Ascending aorta (tissue), 2 donors: ENCODE results near the gene ARRB1. TPM values are rescaled to one million over a fixed set of nuclear protein-coding genes. Genes with fewer than 3 reads are reported as not detected.

Source experiments
- DNase-seq, 2 donors: peaks; one replicate each; pipeline ENCODE4 v3.0.0-alpha.2; 2019; ENCODE audit warnings: low spot score in 2 of 2
- H3K27ac ChIP-seq, 2 donors: fragments of 200-600 bp; sonication (generic); one replicate each; pipeline ENCODE4 v1.5.1; 2016 to 2017; ENCODE audit warnings: mild to moderate bottlenecking in 1 of 2
- H3K27me3 ChIP-seq: fragments of 200-600 bp; sonication (generic); one replicate; pipeline ENCODE4 v1.5.1; 2017
- H3K36me3 ChIP-seq, 2 donors: fragments of 200-600 bp; sonication (generic); one replicate each; pipeline ENCODE4 v1.5.1; 2016
- H3K4me1 ChIP-seq, 2 donors: fragments of 200-600 bp; sonication (generic); one replicate each; pipeline ENCODE4 v1.5.1; 2016 to 2017; ENCODE audit warnings: mild to moderate bottlenecking in 1 of 2
- H3K4me3 ChIP-seq, 2 donors: fragments of 200-600 bp; sonication (generic); one replicate each; pipeline ENCODE4 v1.5.1; 2016 to 2017; ENCODE audit warnings: mild to moderate bottlenecking in 1 of 2
- H3K9me3 ChIP-seq, 2 donors: fragments of 200-600 bp; sonication (generic); one replicate each; pipeline ENCODE4 v1.5.1; 2016
- CTCF ChIP-seq, 3 experiments: fragments of 200-600 bp in 2 of 3; fragments of 450-650 bp in 1 of 3; sonication (generic) in 2 of 3; IDR thresholded peaks; one replicate each; pipeline ENCODE4 v1.5.1; 2016 to 2019; ENCODE audit warnings: antibody characterized with exemption in 3 of 3, mild to moderate bottlenecking in 1 of 3, moderate library complexity in 1 of 3
- intact Hi-C: fragments of 100-400 bp; cut with DNase I; formaldehyde crosslinking; loops from one replicate; pipeline ENCODE4 v1.15.1; 2023
- total RNA-seq: library from RNA; depleted of rRNA; stranded (reverse); fragments of >200 nt; gene quantifications from one replicate; pipeline ENCODE4 v1.1.0, GENCODE V29; 2016

ARRB1 gene
- total RNA-seq, 1 donor from 2014 or later = 78.2 TPM

- Histone ChIP-seq H3K4me1 (no peaks in the 10 kb centered on the region), H3K9me3 (no peaks in the 10 kb centered on the region), H3K27me3 (no peaks in the 10 kb centered on the region), H3K27ac (no peak overlapping the region), H3K36me3 (peaks cover 2 to 11% of the 10 kb centered on the region in 2 donors), H3K4me3 (no peak overlapping the region)
- intact Hi-C loops = loop anchor here (10.0 kb wide), 1 partner anchor 243 kb away; the partner anchor contains the start of gene GDPD5
- DNase-seq = peak in 1 of 2 donors; percentile 3
- no peak for TF ChIP-seq CTCF (IDR thresholded peaks at IDR 0.05)
Measured at GRCh38 chr11:75281469-75282095, 69.9 kb downstream of the ARRB1 start.

GRCh38 chr11:75280770-75281468 is 70.5 kb downstream of the ARRB1 start:
- Histone ChIP-seq H3K9me3 (no peaks in the 10 kb centered on the region), H3K36me3 (peaks cover 2 to 11% of the 10 kb centered on the region in 2 donors), H3K27ac (no peak overlapping the region), H3K4me1 (no peaks in the 10 kb centered on the region), H3K4me3 (no peak overlapping the region), H3K27me3 (no peaks in the 10 kb centered on the region)
- TF ChIP-seq CTCF (IDR thresholded peaks at IDR 0.05) = no peak
- intact Hi-C loops = loop anchor here (1.0 to 10.0 kb wide), 2 partner anchors 103 to 244 kb away; partner anchors contain the start of gene GDPD5
- DNase-seq = peak in 1 of 2 donors; percentile 4

- DNase-seq = peak; percentile 9 to 85
- no peak overlapping the region for H3K27ac ChIP-seq
- no peaks in the 10 kb centered on the region for H3K4me1 ChIP-seq
- no peaks in the 10 kb centered on the region for H3K9me3 ChIP-seq
- intact Hi-C loops = loop anchor here (1.0 to 10.0 kb wide), 2 partner anchors 104 to 245 kb away; partner anchors contain the start of gene GDPD5
- no peaks in the 10 kb centered on the region for H3K27me3 ChIP-seq
- peak; percentile 93 to 96 (median 94) for TF ChIP-seq CTCF (IDR thresholded peaks at IDR 0.05)
- peaks cover 2 to 11% of the 10 kb centered on the region in 2 donors for H3K36me3 ChIP-seq
- H3K4me3 ChIP-seq = no peak overlapping the region
Measured at GRCh38 chr11:75280227-75280701, 71.2 kb downstream of the ARRB1 start.

- peak in 1 of 2 donors; percentile 4 for DNase-seq
- no peaks in the 10 kb centered on the region for H3K9me3 ChIP-seq
- TF ChIP-seq CTCF (IDR thresholded peaks at IDR 0.05) = no peak
- H3K27ac ChIP-seq = no peak overlapping the region
- H3K4me1 ChIP-seq = no peaks in the 10 kb centered on the region
- no peak overlapping the region for H3K4me3 ChIP-seq
- intact Hi-C loops = loop anchor here (10.0 kb wide), 1 partner anchor 186 kb away; no protein-coding TSS in a partner anchor
- H3K36me3 ChIP-seq = peaks cover 2 to 11% of the 10 kb centered on the region in 2 donors
- no peaks in the 10 kb centered on the region for H3K27me3 ChIP-seq
Measured at GRCh38 chr11:75279273-75279672, 72.2 kb downstream of the ARRB1 start.

GRCh38 chr11:75277991-75278790 is 73.3 kb downstream of the ARRB1 start:
- Histone ChIP-seq H3K27ac (no peak overlapping the region), H3K4me3 (no peak overlapping the region), H3K9me3 (no peaks in the 10 kb centered on the region), H3K27me3 (no peaks in the 10 kb centered on the region), H3K4me1 (no peaks in the 10 kb centered on the region), H3K36me3 (peaks cover 8 to 17% of the 10 kb centered on the region in 2 donors)
- no peak for TF ChIP-seq CTCF (IDR thresholded peaks at IDR 0.05)
- peak in 1 of 2 donors; percentile 4 for DNase-seq
- intact Hi-C loops = loop anchor here (10.0 kb wide), 1 partner anchor 187 kb away; no protein-coding TSS in a partner anchor
